AG10803 (cell line): ENCODE data around the gene OSBPL5.
A peak's percentile ranks its signal among the peaks of the same experiment; 100 is the strongest.

Source experiments
- DNase-seq: peaks from one replicate; pipeline ENCODE4 v3.0.0; 2010; ENCODE audit warnings: low read depth
- H3K4me3 ChIP-seq: 2 replicates; pipeline ENCODE4 v1.5.1; 2011; ENCODE audit warnings: mild to moderate bottlenecking, low read length, control low read depth
- TF ChIP-seq, protein P1 (sequence below): conservative IDR thresholded peaks from 2 replicates; pipeline ENCODE4 v1.5.1; 2011; ENCODE audit warnings: mild to moderate bottlenecking, low read length, control low read depth, inconsistent platforms

The OSBPL5 gene

DNA sequence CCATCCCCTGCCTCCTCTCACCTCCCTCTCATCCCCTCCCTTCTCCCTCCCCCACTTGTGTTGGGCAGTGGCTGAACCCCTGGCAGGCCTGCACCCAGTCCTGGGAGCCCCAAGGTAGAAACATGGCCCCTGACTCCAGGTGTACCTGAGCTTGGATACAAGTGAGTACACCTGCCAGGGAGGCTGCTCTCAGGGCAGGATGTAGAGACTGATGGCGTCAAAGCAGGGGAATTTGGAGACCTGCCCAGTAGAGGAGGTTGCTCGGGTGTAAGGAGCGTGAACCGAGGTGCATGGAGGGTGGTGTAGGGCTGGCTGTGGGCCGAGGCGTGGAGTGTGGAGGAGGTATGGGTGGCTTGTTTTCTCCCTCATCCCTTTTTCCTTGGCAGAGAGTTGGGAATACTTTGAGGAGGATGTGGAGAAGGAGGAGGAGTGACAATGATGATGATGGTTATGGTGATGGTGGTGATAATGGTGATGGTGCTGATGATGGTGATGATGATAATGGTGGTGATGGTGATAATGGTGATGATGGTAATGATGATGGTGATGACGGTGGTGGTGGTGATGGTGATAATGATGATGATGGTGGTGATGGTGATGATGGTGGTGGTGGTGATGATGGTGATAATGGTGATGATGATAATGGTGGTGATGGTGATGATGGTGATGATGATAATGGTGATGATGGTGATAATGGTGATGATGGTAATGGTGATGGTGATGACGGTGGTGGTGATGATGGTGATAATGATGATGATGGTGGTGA lies 41.2 kb upstream of the OSBPL5 start:
- DNase-seq, result no peak
- TF ChIP-seq, protein P1, sequence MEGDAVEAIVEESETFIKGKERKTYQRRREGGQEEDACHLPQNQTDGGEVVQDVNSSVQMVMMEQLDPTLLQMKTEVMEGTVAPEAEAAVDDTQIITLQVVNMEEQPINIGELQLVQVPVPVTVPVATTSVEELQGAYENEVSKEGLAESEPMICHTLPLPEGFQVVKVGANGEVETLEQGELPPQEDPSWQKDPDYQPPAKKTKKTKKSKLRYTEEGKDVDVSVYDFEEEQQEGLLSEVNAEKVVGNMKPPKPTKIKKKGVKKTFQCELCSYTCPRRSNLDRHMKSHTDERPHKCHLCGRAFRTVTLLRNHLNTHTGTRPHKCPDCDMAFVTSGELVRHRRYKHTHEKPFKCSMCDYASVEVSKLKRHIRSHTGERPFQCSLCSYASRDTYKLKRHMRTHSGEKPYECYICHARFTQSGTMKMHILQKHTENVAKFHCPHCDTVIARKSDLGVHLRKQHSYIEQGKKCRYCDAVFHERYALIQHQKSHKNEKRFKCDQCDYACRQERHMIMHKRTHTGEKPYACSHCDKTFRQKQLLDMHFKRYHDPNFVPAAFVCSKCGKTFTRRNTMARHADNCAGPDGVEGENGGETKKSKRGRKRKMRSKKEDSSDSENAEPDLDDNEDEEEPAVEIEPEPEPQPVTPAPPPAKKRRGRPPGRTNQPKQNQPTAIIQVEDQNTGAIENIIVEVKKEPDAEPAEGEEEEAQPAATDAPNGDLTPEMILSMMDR, result no peak
- H3K4me3 ChIP-seq, result no peak overlapping the region

GRCh38 chr11:3205261-3206155 lies 40.4 kb upstream of the OSBPL5 start:
- TF ChIP-seq, protein P1, result no peak
- H3K4me3 ChIP-seq, result no peak overlapping the region
- peak; percentile 9 for DNase-seq

GRCh38 chr11:3204141-3205015 lies 39.3 kb upstream of the OSBPL5 start:
- no peak overlapping the region for H3K4me3 ChIP-seq
- TF ChIP-seq, protein P1, result no peak
- DNase-seq, result no peak

DNA sequence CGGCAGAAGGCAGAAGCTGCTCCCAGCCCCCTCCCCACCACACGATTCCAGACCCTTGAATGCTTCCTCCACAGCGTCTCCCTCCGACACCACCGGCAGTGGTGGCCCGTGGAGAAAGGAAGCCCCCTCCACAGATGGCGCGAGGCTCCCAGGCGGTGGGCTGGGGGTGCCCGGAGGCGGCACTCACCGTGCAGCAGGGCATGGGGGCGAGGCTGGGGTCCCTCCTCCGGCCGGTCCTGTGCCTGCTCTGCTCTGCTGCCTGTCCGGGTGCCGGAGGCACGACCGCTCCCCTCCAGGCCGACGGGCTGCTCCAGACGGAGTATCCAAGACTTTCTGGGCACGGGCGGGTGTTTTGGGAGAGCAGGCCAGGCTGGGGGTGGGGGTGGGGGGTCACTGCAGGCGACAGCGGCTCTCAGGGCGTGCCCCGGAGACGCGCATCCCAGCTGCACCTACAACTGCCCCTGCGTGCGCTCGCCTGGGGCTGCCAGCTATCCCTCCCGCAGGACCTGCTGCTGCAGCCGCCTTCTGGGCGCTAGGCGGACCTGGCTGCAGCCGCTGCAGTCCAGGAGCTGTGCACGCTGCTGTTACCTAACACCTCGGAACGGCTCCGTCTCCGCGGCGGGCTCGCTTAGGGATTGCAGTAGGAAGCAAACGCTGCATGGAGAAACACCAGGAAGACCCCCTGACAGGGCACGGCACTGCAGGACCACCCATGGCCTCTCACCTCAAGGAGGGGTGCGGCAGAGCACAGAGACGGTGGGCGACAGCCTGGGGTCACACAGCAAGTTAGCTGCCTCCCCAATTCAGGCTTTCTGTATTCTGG lies 38.3 kb upstream of the OSBPL5 start:
- no peak for DNase-seq
- TF ChIP-seq, protein P1, result no peak

GRCh38 chr11:3202759-3203158 lies 37.6 kb upstream of the OSBPL5 start:
- TF ChIP-seq, protein P1, result no peak
- peak; percentile 13 for DNase-seq
- H3K4me3 ChIP-seq, result no peak overlapping the region

More for the DNA sequence above, 38.3 kb upstream of the OSBPL5 start:
- no peak overlapping the region for H3K4me3 ChIP-seq

DNA sequence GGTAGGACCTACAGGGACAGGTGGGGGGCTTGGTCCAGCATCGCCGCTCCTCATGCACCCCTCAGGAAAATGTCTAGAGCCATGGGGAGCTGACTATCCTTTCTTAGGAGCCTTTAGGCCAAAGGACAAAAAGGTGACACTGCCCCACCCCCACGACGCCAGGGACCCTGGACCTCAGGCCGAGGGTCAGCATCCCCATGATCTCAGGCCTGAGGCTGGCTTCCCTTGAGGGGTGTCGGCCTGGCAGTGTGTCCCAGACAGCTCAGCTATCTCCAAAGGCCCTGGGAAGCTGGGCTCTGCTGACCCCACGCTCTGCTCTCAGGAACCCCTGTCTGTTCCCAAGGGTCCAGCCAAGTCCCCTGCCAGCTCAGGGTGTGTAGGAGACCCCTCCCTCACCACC lies 37.2 kb upstream of the OSBPL5 start:
- DNase-seq, result no peak
- TF ChIP-seq, protein P1, result no peak
- H3K4me3 ChIP-seq, result no peak overlapping the region
